ENCODE data around the gene DCK. TPM values are rescaled to one million over a fixed set of nuclear protein-coding genes. Genes with fewer than 3 reads are reported as not detected.

Gene DCK
- total and polyA plus RNA-seq, 9 of the 15 experiments (the other 6 are each of a cell fraction or from before 2014, with no cell fraction given) = 11.3 to 25.8 (median 19.6) TPM

DNA sequence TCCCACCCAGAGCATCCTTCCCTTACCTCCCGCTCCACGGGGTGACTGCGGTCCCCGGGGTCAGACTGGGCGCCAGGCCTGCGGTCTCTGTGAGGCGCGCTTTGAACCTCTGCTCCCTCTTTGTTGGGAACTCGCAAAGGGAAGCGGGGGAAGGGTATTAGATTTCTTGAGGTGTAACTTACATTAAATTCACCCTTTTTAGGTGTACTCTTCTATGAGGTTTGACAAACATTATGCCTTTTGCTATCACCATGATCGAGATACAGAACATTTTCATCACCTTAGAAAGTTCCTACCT is 569 bp downstream of the DCK start (continued):
- TF ChIP-seq, protein P1, sequence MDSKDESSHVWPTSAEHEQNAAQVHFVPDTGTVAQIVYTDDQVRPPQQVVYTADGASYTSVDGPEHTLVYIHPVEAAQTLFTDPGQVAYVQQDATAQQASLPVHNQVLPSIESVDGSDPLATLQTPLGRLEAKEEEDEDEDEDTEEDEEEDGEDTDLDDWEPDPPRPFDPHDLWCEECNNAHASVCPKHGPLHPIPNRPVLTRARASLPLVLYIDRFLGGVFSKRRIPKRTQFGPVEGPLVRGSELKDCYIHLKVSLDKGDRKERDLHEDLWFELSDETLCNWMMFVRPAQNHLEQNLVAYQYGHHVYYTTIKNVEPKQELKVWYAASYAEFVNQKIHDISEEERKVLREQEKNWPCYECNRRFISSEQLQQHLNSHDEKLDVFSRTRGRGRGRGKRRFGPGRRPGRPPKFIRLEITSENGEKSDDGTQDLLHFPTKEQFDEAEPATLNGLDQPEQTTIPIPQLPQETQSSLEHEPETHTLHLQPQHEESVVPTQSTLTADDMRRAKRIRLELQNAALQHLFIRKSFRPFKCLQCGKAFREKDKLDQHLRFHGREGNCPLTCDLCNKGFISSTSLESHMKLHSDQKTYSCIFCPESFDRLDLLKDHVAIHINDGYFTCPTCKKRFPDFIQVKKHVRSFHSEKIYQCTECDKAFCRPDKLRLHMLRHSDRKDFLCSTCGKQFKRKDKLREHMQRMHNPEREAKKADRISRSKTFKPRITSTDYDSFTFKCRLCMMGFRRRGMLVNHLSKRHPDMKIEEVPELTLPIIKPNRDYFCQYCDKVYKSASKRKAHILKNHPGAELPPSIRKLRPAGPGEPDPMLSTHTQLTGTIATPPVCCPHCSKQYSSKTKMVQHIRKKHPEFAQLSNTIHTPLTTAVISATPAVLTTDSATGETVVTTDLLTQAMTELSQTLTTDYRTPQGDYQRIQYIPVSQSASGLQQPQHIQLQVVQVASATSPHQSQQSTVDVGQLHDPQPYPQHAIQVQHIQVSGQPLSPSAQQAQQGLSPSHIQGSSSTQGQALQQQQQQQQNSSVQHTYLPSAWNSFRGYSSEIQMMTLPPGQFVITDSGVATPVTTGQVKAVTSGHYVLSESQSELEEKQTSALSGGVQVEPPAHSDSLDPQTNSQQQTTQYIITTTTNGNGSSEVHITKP (IDR thresholded peaks at IDR 0.05; ENCODE audit: partially characterized antibody) = peak; percentile 41
- TF ChIP-seq STAT5A (IDR thresholded peaks at IDR 0.05; ENCODE audit: borderline replicate concordance, low read length) (no peak), CCAR2 (IDR thresholded peaks at IDR 0.05; ENCODE audit: low read depth, low read length) (no peak), KAT7 (CRISPR knock-in tag; IDR thresholded peaks at IDR 0.05; ENCODE audit: borderline replicate concordance) (peak; percentile 85; the same call in 1 of the 2 replicates), CEBPB (tag; IDR thresholded peaks at IDR 0.05) (no peak), DMBX1 (CRISPR knock-in tag; IDR thresholded peaks at IDR 0.05; ENCODE audit: borderline replicate concordance) (no peak), NR2C2 (CRISPR knock-in tag; IDR thresholded peaks at IDR 0.05) (no peak), NR2C2 (tag; IDR thresholded peaks at IDR 0.05) (0 out of 2 replicates have a peak, but pooled peaks have one; percentile 7), ZBTB49 (CRISPR knock-in tag; IDR thresholded peaks at IDR 0.05; ENCODE audit: borderline replicate concordance) (0 out of 2 replicates have a peak, but pooled peaks have one; percentile 20), ZBTB11 (CRISPR knock-in tag; IDR thresholded peaks at IDR 0.05) (no peak)
- TF ChIP-seq, protein P2, sequence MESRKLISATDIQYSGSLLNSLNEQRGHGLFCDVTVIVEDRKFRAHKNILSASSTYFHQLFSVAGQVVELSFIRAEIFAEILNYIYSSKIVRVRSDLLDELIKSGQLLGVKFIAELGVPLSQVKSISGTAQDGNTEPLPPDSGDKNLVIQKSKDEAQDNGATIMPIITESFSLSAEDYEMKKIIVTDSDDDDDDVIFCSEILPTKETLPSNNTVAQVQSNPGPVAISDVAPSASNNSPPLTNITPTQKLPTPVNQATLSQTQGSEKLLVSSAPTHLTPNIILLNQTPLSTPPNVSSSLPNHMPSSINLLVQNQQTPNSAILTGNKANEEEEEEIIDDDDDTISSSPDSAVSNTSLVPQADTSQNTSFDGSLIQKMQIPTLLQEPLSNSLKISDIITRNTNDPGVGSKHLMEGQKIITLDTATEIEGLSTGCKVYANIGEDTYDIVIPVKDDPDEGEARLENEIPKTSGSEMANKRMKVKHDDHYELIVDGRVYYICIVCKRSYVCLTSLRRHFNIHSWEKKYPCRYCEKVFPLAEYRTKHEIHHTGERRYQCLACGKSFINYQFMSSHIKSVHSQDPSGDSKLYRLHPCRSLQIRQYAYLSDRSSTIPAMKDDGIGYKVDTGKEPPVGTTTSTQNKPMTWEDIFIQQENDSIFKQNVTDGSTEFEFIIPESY (CRISPR knock-in tag; IDR thresholded peaks at IDR 0.05) = 0 out of 2 replicates have a peak, but pooled peaks have one; percentile 3
